Stimulated activated CD8-positive, alpha-beta memory T cell treated with anti-CD3 and anti-CD28 coated beads, Interleukin-7, amount 100 ng/mL, for 1 hour (primary cell): ENCODE data around the gene ZFX.
"Not testable (repeated sequence)": the region's sequence is repeated elsewhere in the genome, so short reads cannot be mapped to it uniquely, and the experiment has no call there.

Experiments
- DNase-seq, 2 donors: peaks; one replicate each; pipeline ENCODE4 v3.0.0-alpha.2; 2020; ENCODE audit warnings: low read depth in 2 of 2

The ZFX gene

DNA sequence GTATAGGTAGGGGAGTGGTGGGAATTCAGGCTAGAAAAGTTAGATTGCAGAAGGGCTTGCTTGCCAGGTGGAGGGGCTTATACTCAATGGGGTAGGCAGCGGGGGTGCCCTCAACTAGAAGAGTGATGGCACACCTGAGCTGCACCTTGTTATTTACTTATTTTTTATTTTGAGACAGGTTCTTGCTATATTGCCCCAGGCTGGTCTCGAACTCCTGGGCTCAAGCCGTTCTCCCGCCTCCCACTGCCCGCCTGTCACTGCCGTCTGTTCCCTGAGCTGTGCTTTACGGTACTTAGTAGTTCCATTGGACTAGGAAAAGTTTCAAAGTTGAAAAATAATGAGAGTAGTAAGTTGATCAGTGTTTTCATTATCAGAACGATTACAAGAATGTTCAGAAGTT is 2.0 kb downstream of the ZFX start:
- no peak for DNase-seq

DNA sequence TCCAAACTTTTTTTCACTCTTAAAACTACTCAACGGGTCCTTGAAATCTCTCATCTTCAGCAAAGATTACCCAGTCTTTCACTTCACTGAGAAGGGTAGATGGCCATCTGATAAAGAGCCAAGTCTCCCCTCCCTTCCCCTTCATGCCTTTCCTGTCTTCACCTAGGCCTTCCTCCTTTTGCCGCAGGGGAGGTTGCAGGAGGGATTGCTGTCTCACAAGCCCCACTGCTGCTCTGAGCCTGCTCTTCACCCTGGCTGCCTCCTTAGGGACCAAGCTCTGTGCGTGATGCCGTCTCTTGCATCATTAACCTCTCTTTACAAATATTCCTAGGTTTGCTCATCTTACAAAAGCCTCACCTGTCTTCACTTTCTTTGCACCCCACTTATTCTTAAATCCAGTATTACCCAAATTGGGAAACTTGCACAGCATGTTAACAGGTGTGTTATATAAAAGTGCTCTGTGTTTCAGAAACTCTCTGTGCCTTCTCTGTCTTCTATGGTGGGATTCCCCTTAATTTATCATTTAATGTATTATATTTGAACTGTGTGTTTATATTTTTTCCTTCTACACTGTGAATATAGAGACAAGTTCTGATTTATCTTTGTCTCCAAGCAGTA is 3.8 kb downstream of the ZFX start:
- DNase-seq = no peak

- DNase-seq = no peak
These were observed 4.3 kb downstream of the ZFX start for GRCh38 chrX:24153796-24154189.

GRCh38 chrX:24154490-24155034 is 5.0 kb downstream of the ZFX start:
- no peak for DNase-seq

- DNase-seq = not testable (repeated sequence)
These were observed 6.2 kb downstream of the ZFX start for GRCh38 chrX:24155747-24156146.

DNA sequence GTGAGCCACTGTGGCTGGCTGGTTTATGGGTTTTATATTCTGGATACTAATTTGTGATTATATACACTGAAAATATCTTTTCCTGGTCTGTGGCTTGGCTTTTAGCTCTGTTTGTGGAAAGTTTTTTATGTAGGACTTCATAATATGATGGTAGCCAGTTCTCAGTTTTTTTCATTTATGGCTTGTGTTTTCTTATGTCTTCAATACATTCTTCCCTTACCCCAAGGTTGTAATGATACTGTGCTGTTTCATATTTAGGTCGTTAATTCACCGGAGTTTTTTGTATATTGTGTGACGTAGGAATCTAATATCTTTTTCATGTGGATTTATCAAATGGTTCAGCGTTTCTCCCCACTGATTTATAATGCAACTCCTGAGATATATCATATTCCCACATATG is 6.6 kb downstream of the ZFX start:
- DNase-seq = no peak

GRCh38 chrX:24158881-24159280 is 9.4 kb downstream of the ZFX start:
- DNase-seq = no peak

DNA sequence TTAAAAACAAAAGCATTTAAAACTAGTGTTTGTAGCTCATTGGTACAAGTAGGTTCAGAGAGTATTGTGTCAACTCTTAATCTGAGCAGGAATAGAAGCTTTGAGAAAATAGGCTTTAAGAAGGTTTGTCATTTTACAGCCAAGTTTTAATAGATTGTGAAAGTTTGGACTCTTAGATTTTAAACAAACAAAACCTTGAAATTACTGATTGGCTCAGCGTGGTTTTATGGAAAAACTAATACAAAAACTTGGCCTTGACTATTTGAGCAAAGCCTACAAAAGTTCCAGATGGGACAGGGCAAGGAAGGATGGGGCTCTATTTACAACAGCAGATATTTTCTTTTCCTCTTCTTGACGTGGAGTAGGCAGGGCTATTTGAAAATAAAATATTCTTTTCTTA is 16.5 kb downstream of the ZFX start:
- DNase-seq = no peak

DNA sequence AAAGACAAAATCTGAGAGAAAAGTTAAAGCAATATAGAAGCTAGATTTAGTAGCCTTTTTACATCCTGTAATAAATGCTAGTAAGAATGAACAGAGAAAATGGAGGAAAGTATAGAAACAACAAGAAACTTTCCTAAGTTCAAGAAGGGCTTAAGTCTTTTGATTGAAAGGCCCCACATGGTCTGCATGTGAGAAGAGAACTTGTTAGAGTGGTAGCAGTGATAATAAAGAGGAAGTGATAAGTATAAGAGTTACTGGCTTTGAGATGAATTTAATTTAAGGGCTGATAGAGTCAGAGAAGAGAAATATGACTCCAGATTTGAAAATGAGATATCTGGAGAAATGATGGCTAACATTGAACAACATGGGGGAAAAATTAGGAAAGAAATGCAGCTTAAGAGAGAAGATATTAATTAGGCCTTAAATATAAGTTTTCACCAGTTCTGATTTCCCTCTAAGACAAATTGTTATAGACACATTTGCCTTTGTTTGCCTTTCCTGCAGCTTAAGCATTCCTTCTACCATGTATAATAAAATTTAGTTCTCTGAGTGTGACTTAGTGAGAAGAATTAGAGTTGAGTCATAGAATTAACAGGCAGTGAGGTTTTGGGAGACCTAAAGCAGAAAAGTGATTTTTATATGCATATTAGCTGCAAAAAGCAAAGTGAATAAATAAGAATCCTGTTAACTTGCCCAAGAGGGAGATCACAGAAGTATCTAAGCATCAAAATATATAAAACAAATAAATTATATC is 18.4 kb downstream of the ZFX start:
- DNase-seq = no peak

- no peak for DNase-seq
These were observed 19.3 kb downstream of the ZFX start for GRCh38 chrX:24168807-24169206.

GRCh38 chrX:24169211-24169610 is 19.7 kb downstream of the ZFX start:
- DNase-seq = no peak

DNA sequence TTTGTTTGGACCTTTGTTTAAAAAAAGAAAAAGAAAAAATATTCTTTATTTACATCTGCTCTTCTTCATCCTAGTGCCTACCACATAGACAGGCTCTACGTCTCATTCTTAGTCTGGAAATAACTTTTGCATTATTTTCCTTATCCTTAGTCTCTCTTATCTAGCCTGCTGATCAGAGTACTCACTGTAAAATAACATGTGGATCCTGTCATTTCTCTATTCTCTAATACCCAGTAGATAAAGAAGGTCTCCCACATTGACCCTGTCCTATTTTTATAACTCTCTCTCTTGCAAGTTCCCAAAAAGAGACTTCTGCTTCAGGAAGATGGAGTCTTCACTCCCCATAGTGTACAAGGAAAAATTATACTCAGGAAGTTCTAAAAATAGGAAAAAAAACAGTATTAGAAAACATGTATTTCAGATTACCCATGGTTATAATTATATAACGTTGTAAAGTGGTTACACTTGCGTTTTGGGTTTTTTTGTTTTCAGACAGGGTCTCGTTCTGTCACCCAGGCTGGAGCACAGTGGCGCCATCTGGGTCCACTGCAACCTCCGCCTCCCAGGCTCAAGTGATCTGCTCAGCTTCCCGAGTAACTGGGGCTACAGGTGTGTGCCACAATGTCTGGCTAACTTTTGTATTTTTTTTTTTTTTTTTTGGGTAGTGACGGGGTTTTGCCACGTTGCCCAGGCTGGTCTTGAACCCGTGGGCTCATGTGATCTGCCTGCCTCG is 23.8 kb downstream of the ZFX start:
- DNase-seq = no peak

DNA sequence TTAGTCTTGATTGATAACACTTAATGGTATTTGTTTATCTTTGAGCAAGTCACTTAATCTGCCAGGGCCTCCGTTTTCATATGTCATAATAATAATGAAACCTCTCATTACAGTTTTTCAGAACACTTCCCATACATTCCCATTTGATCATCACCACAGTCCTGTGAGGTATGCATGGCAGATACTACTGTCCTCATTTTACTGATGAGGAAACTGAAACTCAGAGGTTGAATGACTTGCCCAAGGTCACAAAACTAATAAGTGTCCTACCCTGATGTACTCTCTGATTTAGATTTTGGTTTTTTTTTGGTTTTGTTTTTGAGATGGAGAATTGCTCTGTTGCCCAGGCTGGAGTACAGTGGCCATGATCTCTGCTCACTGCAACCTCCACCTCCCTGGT is 25.7 kb downstream of the ZFX start:
- DNase-seq = no peak

- no peak for DNase-seq
These were observed 28.9 kb downstream of the ZFX start for GRCh38 chrX:24178441-24178840.

DNA sequence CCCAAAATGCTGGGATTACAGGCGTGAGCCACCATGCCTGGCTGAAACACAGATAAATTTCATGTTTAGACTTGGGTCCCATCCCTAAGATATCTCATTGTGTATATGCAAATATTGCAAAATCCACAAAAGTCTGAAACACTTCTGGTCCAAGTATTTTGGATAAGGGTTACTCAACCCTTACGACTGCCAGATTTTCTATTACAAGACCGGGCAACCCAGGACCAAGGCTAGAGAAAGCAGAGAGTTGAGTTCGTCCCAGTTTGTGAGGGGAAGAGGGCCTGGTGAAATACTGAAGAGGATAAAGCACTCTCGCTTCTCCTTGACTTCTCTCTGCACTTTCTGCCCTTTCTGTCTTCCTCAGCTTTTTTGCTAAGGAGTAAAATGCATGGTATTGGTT is 34.5 kb downstream of the ZFX start:
- no peak for DNase-seq

DNA sequence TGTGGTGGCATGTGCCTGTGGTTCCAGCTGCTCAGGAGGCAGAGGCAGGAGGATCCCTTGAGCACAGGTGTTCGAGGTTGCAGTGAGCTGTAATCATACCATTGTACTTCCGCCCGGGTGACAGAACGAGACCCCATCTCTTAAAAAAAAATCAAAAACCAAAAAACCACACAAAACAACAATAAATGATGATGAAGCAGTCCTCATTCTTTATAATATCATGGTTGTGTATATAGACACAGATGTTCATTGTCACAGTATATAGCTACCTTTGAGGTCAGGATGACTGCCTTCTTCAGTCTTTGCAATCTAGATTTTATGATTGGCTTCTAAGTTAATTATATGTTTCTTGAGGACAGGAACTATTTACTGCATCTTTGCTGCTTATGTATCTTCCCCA is 37.0 kb downstream of the ZFX start:
- no peak for DNase-seq

DNA sequence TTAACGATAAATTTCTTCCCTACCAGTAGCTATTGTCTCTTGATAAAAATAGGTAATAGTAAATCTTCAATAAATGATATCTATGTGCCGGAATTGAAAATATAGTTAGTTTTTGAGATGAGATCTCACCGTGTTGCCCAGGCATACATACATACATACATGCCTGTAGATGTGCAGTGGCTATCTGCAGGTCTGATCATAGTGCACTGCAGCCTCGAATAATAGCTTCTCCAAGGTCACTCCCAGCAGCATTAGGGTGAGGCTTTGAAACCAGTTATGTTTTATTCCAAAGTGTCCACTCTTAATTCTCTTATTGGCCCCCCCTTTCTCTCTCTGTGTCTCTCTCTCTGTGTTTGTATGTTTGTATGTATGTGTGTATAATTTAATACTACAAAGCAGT is 37.5 kb downstream of the ZFX start:
- DNase-seq = no peak

DNA sequence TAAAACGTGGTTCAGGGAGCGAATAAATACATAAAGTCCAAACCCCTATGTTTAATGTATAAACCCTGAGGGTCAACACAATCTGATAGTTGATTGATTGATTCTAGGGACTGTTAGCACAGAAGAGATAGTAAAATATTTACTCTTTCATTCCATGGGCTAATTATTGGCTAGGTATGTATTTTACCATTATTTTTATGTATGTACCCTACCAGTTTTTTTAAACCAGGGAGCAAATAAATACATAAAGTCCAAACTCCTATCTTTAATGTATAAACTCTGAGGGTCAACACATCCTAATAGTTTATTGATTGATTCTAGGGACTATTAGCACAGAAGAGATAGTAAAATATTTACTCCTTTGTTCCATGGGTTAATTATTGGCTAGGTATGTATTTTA is 40.0 kb downstream of the ZFX start:
- DNase-seq = no peak

DNA sequence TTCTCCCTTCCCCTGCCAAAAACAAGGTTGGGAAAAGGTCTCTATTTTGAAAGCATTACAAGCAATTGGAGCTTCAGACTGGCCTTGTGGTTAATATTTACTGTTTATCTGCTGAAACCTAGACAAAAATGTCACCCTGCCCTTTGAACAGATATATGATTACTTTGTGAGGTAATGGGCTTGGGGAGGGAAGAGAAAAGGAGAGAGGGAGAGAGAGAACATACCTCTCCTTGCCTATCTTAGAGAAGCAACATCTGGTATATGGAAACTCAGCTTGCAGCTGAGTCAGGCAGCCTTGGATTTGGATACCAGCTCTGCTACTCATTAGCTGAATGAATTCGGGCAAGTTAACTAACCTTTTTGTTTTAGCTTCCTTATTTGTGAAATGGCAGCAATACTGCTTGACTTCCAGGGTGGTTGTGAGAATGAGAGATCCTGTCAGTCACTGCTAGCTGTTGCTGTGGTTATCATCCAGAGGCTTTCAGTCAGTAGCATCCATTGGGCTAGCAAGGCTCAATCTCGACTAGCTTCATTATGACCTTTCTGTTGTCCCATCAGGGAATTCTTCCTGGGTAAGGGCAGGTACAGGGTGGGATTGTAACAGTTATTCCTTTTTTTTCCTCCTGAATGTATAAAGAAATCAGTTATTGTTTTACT is 41.1 kb downstream of the ZFX start:
- DNase-seq = no peak

DNA sequence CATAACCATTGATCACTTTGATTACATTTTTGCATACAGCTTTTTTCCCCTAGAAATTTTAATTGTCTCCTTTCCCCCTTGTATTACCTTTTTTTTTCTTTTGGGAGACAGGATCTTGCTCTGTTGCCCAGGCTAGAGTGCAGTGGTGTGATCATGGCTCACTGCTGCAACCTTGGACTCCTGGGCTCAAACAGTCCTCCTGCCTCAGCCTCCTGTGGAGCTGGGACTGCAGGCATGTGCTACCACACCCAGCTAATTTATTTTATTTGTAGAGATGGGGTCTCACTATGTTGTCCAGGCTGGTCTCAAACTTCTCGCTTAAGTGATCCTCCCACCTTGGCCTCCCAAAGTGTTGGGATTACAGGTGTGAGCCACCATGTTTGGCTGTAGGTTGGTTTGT is 47.0 kb downstream of the ZFX start:
- no peak for DNase-seq

DNA sequence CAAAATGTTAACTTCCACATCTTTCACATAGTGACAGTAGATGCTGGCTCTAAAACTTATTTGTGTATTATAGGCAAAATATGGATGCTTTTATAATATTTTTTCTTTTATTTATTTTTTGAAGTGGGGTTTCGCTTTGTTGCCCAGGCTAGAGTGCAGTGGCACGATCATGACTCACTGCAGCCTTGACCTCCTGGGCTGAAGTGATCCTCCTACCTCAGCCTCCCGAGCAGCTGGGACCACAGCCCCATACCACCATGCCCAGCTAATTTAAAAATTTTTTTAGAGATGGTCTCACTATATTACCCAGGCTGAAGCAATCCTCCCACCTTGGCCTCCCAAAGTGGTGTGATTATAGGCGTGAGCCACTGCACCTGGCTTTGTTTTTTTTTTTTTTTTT is 48.6 kb downstream of the ZFX start:
- DNase-seq = no peak

GRCh38 chrX:24200133-24200532 is 50.6 kb downstream of the ZFX start:
- DNase-seq = no peak
